IPS DF 6.9 (cell line): ENCODE data around the gene CEMIP2.
"Not testable (repeated sequence)": the region's sequence is repeated elsewhere in the genome, so short reads cannot be mapped to it uniquely, and the experiment has no call there.

Experiments
- DNase-seq: peaks from one replicate; pipeline ENCODE4 v3.0.0-alpha.2; 2013; ENCODE audit warnings: low read depth, low spot score
- H3K27ac ChIP-seq: one replicate; pipeline ENCODE4 v1.5.1; 2013; ENCODE audit warnings: low read length, control low read depth
- H3K27me3 ChIP-seq: 2 replicates; pipeline ENCODE4 v1.6.1; 2013; ENCODE audit warnings: mild to moderate bottlenecking, low read length; ENCODE audit not compliant: control insufficient read depth, insufficient read depth
- H3K36me3 ChIP-seq: 2 replicates; pipeline ENCODE4 v1.6.1; 2013; ENCODE audit warnings: low read length; ENCODE audit not compliant: control insufficient read depth, insufficient read depth
- H3K4me1 ChIP-seq: 2 replicates; pipeline ENCODE4 v1.6.1; 2013; ENCODE audit warnings: low read length; ENCODE audit not compliant: control insufficient read depth, insufficient read depth
- H3K4me3 ChIP-seq: 2 replicates; pipeline ENCODE4 v1.5.1; 2013; ENCODE audit warnings: mild to moderate bottlenecking, low read length
- H3K9me3 ChIP-seq: 2 replicates; pipeline ENCODE4 v1.6.1; 2013; ENCODE audit warnings: low read length, inconsistent platforms; ENCODE audit not compliant: control insufficient read depth, insufficient read depth
- WGBS: extraction: QIAGEN DNeasy Blood & Tissue Kit; methylation state at CpG from one replicate; pipeline ENCODE4 v1.1.7; 2013; ENCODE audit warnings: mixed read lengths, missing lambda C conversion rate; ENCODE audit not compliant: insufficient read length, insufficient coverage; 5-methylcytosine and 5-hydroxymethylcytosine counted together

The CEMIP2 gene

DNA sequence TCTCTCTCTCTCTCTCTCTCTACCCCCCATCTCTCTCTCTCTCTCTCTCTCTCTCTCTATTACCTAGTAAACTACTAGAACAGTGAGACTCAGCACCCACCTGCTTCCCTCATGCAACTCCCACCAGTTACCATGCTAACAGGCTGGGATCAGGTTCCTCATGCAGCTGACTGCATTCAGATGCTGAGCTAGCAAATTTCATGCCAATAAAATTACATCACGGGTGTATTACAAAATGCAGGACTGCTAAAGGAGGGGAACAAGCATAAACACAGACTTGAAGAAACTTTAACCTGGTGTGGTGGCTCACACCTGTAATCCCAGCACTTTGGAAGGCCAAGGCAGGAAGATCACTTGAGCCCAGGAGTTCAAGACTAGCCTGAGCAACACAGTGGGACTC, 76.0 kb downstream of the CEMIP2 start:
- peaks cover 7% of the 10 kb centered on the region; the same call in 1 of the 2 replicates for H3K36me3 ChIP-seq
- no peak for DNase-seq

DNA sequence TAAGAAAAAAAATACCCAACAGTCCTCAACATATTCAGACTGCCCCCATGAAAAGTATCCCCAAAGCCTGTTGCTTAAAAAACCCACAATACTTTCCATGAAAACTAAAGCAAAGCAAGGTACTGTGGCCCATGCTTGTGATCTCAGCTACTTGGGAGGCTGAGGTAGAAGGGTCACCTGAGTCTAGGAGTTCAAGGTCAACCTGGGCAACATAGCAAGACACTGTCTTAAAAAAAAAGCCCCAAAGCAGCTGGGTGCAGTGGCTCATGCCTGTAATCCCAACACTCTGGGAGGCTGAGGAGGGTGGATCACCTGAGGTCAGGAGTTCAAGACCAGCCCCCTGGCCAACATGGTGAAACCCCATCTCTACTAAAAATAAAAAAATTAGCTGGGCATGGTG, 76.7 kb downstream of the CEMIP2 start:
- H3K27ac ChIP-seq, H3K36me3 ChIP-seq: not testable (repeated sequence)

More for the DNA sequence above, 76.0 kb downstream of the CEMIP2 start:
- no CpG with 5 or more reads among the region's 1 CpG for WGBS
- H3K4me3 ChIP-seq, result no peak overlapping the region
- no peaks in the 10 kb centered on the region for H3K4me1 ChIP-seq
- no peaks in the 10 kb centered on the region for H3K9me3 ChIP-seq
- H3K27me3 ChIP-seq, result no peaks in the 10 kb centered on the region
- H3K27ac ChIP-seq, result no peak overlapping the region

DNA sequence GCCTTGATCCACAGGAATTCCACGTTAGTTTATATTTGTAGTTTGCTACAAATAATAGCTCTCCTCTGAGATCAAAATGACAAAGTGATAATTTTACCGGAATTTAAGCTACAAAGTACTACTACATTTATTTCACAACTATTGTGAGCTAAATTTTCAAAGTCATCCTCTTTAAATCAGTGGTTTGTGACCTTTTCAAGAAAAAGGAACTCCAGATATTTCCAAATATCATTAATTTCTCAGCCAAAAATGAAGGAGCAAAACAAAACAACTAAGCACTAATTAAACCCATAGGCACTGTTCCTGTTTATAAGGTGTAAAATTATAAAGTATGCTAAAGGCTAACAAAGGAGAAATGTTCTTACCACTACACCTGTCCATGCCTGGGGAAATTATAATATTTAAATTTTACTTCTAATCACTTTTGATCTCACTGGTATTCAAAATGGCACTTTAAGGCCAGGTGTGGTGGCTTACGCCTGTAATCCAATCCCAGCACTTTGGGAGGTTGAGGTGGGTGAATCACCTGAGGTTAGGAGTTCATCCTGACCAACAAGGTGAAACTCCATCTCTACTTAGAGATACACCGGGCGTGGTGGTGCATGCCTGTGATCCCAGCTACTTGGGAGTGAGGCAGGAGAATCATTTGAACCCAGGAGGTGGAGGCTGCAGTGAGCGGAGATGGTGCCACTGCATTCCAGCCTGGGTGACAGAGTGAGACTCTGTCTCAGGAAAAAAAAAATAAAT, 77.5 kb downstream of the CEMIP2 start:
- DNase-seq, result no peak
- Histone ChIP-seq H3K9me3 (no peaks in the 10 kb centered on the region), H3K27ac (no peak overlapping the region), H3K4me3 (no peak overlapping the region), H3K4me1 (peaks cover 3% of the 10 kb centered on the region; the same call in 1 of the 2 replicates), H3K36me3 (peaks cover 7% of the 10 kb centered on the region; the same call in 1 of the 2 replicates), H3K27me3 (no peaks in the 10 kb centered on the region)
- WGBS, result no CpG with 5 or more reads among the region's 6 CpGs

More for the DNA sequence above, 76.7 kb downstream of the CEMIP2 start:
- not testable (repeated sequence) for H3K27me3 ChIP-seq, H3K9me3 ChIP-seq, DNase-seq, H3K4me3 ChIP-seq, H3K4me1 ChIP-seq

DNA sequence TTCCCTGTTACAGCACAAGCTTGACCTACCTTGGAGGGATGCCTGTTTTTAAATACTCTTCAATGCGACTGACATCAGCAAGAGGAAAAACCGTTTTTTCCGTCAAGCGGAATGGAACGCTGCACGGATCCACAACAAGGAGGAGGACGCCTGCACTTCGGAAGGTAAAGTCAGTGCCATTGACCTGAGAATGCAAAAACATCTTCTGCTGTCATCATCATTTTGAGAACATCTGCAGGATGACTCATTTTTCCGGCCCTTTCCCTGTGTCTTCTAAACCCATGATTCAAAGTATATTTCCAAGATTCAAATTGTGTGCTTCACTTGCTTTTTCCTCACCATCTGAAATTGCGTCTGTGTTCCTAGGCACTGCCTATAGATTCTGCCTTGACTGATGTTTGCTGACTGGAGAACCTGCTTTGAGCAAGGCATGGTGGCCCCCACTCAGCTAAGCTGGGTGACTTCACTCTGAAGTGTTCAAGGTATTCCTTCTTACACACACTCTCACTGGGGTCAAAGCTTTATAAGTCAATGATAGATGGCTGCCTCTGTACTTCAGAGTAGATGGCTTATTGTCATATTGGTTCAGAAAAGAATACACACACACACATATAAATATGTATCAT, 78.1 kb downstream of the CEMIP2 start:
- H3K27ac ChIP-seq, result no peak overlapping the region
- peaks cover 3% of the 10 kb centered on the region; the same call in 1 of the 2 replicates for H3K4me1 ChIP-seq
- H3K36me3 ChIP-seq, result peaks cover 7% of the 10 kb centered on the region; the same call in 1 of the 2 replicates
- WGBS, result no CpG with 5 or more reads among the region's 10 CpGs
- no peak for DNase-seq
- no peaks in the 10 kb centered on the region for H3K27me3 ChIP-seq
- no peak overlapping the region for H3K4me3 ChIP-seq
- H3K9me3 ChIP-seq, result no peaks in the 10 kb centered on the region

DNA sequence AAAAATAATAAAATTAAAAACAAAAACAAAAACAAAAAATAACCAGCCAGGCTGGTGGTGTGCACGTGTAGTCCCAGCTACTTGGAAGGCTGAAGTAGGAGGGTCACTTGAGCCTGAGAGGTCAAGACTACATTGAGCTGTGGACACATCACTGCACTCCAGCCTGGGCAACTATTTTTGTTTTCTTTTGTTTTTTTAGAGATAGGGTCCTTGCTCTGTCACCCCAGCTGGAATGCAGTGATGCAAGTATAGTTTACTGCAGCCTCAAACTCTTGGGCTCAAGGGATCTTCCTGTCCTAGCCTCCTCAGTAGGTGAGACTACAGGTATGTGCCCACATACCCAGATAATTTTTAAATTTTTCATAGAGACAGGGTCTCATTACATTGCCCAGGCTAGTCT, 80.6 kb downstream of the CEMIP2 start:
- Histone ChIP-seq H3K27me3 (no peaks in the 10 kb centered on the region), H3K4me1 (peaks cover 5% of the 10 kb centered on the region; the same call in 1 of the 2 replicates), H3K27ac (no peak overlapping the region), H3K9me3 (no peaks in the 10 kb centered on the region), H3K4me3 (no peak overlapping the region), H3K36me3 (peaks cover 5% of the 10 kb centered on the region; the same call in 1 of the 2 replicates)
- no peak for DNase-seq
- WGBS, result no CpG with 5 or more reads among the region's 1 CpG

DNA sequence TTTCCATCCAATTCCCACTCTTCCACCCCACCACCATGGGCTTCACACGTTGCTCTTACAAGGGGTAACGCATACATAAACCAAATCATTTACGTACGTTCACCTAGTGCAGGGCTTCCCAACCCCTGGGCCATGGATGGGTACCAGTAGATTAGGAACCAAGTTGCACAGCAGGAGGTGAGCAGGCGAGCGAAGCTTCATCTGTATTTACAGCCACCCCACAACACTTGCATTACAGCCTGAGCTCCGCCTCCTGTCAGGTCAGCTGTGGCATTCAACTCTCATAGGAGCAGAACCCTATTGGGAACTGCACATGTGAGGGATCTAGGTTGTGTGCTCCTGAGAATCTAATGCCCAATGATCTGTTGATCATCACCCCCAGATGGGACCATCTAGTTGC, 82.3 kb downstream of the CEMIP2 start:
- H3K4me3 ChIP-seq, result no peak overlapping the region
- no peaks in the 10 kb centered on the region for H3K9me3 ChIP-seq
- no peaks in the 10 kb centered on the region for H3K27me3 ChIP-seq
- peaks cover 5% of the 10 kb centered on the region; the same call in 1 of the 2 replicates for H3K4me1 ChIP-seq
- no peak overlapping the region for H3K27ac ChIP-seq
- DNase-seq, result no peak
- H3K36me3 ChIP-seq, result peaks cover 5% of the 10 kb centered on the region; the same call in 1 of the 2 replicates
- WGBS, result no CpG with 5 or more reads among the region's 7 CpGs

DNA sequence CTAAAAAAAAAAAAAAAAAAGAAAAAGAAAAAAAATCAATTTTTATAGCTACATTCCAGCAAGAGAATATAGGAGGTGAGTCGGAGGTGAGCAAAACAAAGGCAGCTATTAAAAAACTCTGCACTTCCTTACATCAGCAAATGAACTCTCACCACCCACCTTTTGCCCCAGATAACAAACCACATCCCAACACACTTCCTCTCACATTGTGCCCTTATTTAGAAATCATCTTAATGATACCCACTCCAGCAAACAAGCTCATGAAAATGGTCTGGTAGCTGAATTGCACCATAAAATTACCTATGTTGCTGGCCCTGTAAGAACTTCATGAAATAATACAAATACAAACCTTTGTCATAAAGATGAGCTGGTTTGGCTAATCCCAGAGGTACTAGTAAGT, 82.9 kb downstream of the CEMIP2 start:
- Histone ChIP-seq H3K9me3 (no peaks in the 10 kb centered on the region), H3K4me1 (peaks cover 5% of the 10 kb centered on the region; the same call in 1 of the 2 replicates), H3K4me3 (no peak overlapping the region), H3K36me3 (peaks cover 5% of the 10 kb centered on the region; the same call in 1 of the 2 replicates), H3K27me3 (no peaks in the 10 kb centered on the region), H3K27ac (no peak overlapping the region)
- no CpG with 5 or more reads among the region's 1 CpG for WGBS
- no peak for DNase-seq

DNA sequence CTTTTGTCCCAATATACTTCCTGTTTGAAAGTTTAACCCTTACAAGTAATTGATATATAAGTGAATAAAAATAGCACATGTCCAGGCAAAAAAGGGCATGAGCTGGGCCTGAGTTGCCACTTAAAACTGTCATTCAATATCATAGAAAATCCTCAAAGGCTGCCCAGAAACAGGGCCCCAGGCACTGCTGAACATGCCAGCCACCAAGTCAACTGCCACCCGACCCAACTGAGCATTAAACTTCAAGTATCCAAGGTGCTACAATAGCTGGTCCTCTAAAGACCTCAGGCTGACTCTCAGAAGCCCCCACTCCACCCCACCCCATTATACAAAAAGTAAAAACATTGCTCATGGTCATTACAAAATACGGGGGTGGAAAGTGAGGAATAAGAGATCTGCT, 83.7 kb downstream of the CEMIP2 start:
- DNase-seq, result no peak
- WGBS, result no CpG with 5 or more reads among the region's 2 CpGs
- H3K4me1 ChIP-seq, result peaks cover 5% of the 10 kb centered on the region; the same call in 1 of the 2 replicates
- no peak overlapping the region for H3K27ac ChIP-seq
- no peak overlapping the region for H3K4me3 ChIP-seq
- H3K36me3 ChIP-seq, result no peaks in the 10 kb centered on the region; the same call in 1 of the 2 replicates
- H3K9me3 ChIP-seq, result no peaks in the 10 kb centered on the region
- no peaks in the 10 kb centered on the region for H3K27me3 ChIP-seq

DNA sequence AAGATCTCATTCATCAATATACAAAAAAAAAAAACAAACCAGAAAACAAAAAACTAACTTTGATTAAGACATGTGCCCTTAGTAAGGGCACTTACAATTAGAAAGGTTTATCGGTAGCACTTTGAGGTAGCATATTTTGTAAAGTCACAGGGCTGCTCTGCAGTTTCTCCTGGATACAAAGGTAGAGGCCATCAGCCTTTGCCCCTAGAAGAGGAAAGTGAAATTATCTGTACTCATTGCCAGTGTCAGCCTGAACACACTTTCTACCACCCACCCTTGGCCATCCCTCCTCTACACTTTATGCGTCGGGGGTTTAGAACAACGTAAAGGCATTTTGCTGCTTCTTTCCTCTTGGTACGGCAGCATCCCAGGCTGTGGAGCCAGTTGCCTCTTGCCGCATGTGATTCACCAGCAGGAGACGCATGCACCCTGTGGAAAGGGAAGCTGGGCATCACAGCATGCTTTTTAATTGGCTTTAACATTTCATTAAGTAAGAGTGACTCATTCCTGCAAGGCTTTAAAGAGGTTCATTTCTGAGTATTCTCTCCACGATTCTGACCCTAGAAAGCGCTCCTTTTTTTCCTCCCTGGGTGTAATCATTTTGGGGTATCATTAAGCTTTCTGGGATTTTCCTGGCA, 84.6 kb downstream of the CEMIP2 start:
- Histone ChIP-seq H3K36me3 (no peaks in the 10 kb centered on the region; the same call in 1 of the 2 replicates), H3K4me1 (peaks cover 5% of the 10 kb centered on the region; the same call in 1 of the 2 replicates), H3K27ac (no peak overlapping the region), H3K27me3 (no peaks in the 10 kb centered on the region), H3K4me3 (no peak overlapping the region), H3K9me3 (no peaks in the 10 kb centered on the region)
- WGBS, result no CpG with 5 or more reads among the region's 9 CpGs
- DNase-seq, result no peak

DNA sequence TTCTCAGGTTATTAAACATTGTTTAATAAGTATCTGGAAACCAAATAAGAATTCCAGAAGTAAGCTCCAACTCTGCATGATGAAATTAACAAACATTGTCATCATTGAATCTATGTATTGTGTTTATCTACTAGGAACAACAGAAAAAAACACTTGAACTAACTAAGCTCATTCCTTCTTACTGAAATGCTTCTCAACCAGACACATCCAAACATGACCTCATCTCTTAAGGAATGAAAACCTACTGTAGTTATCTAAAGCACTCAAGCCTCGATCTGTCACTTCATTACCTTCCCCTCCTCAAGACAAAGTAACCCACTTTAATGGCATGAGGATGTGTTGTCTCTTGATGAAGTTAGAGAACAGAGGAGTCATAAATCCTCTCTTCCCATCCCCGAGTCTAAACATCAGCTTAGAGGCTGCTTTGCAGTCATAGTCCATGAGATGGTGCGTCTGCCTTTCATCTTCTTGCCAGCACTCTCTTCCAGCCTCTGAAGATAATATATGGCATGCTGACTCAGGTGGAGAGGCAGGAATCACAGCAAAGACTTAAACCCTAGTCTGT, 86.5 kb downstream of the CEMIP2 start:
- Histone ChIP-seq H3K27ac (no peak overlapping the region), H3K27me3 (no peaks in the 10 kb centered on the region), H3K9me3 (no peaks in the 10 kb centered on the region), H3K36me3 (no peaks in the 10 kb centered on the region; the same call in 1 of the 2 replicates), H3K4me1 (peaks cover 5% of the 10 kb centered on the region; the same call in 1 of the 2 replicates), H3K4me3 (no peak overlapping the region)
- WGBS, result no CpG with 5 or more reads among the region's 3 CpGs
- no peak for DNase-seq
